Lower leg skin (tissue), 4 donors: ENCODE measurements around the gene IL17D. TPM values are rescaled to one million over a fixed set of nuclear protein-coding genes. Genes with fewer than 3 reads are reported as not detected.

Source experiments
- DNase-seq, 2 donors: peaks; one replicate each; pipeline ENCODE4 v3.0.0-alpha.2; 2019; ENCODE audit warnings: low spot score in 2 of 2
- H3K4me3 ChIP-seq: fragments of 200-600 bp; sonication (generic); 2 replicates; pipeline ENCODE4 v1.5.1; 2017; ENCODE audit warnings: mild to moderate bottlenecking, low read depth; ENCODE audit not compliant: poor library complexity, severe bottlenecking
- POLR2A ChIP-seq, 2 donors: fragments of 450-650 bp; IDR thresholded peaks; one replicate each; pipeline ENCODE4 v1.6.1; 2016 to 2017; ENCODE audit warnings: antibody characterized with exemption in 2 of 2, mild to moderate bottlenecking in 1 of 2, moderate library complexity in 1 of 2
- WGBS, 2 donors: methylation state at CpG; one replicate each; pipeline ENCODE4 v1.1.5; 2018; 5-methylcytosine and 5-hydroxymethylcytosine counted together
- intact Hi-C: fragments of 100-400 bp; cut with DNase I; formaldehyde crosslinking; loops from one replicate; pipeline ENCODE4 v1.15.0; 2023; ENCODE audit warnings: low total_unique reads
- total RNA-seq, 4 donors: library from RNA; depleted of rRNA; stranded (reverse); fragments of >200 nt; gene quantifications; one replicate each; pipeline ENCODE4 v1.1.0, GENCODE V29; 2016
- TF ChIP-seq, protein P1 (sequence below), 3 donors: fragments of 450-650 bp; IDR thresholded peaks; one replicate each; pipeline ENCODE4 v1.5.1; 2016; ENCODE audit warnings: antibody characterized with exemption in 3 of 3, mild to moderate bottlenecking in 3 of 3, moderate library complexity in 2 of 3

Gene IL17D
- total RNA-seq, 4 donors from 2014 or later: 0.76 to 3.5 (median 1.9) TPM

DNA sequence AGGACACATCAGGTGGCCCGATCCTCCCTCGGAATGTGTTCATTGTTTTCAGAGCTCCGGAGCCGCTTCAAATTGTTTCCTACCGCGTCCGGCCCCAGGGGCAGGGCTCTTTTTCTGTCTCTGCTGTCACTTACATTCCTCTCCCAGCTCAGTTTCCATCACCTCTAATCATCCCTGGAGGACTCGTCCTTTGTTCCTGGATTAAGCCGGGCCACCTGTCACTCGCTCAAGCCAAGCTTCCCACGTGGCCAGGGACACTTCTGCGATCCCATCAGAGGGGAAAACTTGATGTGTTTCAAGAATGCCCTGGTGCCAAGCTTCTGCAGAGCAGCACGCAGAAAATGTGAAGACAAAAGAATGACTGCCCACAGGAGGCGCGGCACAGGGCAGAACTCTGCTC is 13.5 kb downstream of the IL17D start:
- 68 to 74% methylated on average over 15 of the region's 15 CpGs for WGBS, 2 donors
- TF ChIP-seq, protein P1, sequence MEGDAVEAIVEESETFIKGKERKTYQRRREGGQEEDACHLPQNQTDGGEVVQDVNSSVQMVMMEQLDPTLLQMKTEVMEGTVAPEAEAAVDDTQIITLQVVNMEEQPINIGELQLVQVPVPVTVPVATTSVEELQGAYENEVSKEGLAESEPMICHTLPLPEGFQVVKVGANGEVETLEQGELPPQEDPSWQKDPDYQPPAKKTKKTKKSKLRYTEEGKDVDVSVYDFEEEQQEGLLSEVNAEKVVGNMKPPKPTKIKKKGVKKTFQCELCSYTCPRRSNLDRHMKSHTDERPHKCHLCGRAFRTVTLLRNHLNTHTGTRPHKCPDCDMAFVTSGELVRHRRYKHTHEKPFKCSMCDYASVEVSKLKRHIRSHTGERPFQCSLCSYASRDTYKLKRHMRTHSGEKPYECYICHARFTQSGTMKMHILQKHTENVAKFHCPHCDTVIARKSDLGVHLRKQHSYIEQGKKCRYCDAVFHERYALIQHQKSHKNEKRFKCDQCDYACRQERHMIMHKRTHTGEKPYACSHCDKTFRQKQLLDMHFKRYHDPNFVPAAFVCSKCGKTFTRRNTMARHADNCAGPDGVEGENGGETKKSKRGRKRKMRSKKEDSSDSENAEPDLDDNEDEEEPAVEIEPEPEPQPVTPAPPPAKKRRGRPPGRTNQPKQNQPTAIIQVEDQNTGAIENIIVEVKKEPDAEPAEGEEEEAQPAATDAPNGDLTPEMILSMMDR (IDR thresholded peaks at IDR 0.05): no peak
- no peak for TF ChIP-seq POLR2A (IDR thresholded peaks at IDR 0.05)
- DNase-seq: no peak
- no peak overlapping the region for H3K4me3 ChIP-seq
- intact Hi-C loops: loop anchor here (10.0 kb wide), 1 partner anchor 98 kb away; no protein-coding TSS in a partner anchor

DNA sequence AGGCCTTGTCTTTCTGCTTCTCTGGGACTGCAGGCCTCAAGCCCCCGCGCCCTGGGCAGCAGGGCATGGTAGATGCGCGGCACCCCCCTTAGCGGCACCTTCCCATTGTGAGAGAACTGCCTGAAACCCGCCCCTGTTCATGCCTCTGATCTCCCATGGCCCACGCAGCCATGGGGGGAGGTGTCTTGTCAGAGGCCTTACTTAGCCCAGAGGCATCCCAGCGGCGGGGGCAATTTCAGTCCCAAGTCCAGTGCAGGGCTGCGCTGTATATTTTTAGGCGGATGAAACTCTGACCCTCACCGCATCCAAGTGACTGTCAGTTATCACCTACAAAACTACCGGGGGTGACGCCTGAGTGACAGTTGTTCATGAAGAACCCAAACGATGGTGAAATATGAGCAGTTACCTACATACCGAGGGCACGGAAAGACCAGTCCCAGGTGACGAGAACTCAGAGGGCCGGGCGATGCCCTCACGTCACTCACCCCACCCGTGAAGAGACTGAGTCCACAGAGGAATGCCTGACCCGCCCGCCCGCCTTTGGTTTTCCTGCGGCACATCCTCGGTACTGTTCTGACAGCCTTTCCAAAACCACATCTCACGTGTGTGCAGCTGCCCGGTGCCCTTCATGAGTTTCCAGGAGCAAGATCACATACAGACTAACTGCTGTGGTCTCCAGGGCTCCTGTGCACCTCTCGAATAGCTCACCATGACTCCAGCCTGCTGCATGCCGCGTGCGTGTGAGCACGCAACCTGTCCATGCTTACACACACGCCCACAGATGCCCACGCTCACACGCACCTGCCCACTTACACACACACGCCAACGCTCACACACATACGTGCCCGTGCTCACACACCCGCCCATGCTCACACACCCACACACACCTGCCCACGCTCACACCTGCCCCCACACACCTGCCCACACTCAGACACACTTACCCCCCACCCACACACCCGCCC is 14.4 kb downstream of the IL17D start:
- TF ChIP-seq POLR2A (IDR thresholded peaks at IDR 0.05): no peak
- TF ChIP-seq, protein P1 (IDR thresholded peaks at IDR 0.05): no peak
- no peak overlapping the region for H3K4me3 ChIP-seq
- WGBS, 2 donors: 90% methylated on average over 44 of the region's 44 CpGs
- DNase-seq: no peak
- intact Hi-C loops: loop anchor here (10.0 kb wide), 1 partner anchor 97 kb away; no protein-coding TSS in a partner anchor

DNA sequence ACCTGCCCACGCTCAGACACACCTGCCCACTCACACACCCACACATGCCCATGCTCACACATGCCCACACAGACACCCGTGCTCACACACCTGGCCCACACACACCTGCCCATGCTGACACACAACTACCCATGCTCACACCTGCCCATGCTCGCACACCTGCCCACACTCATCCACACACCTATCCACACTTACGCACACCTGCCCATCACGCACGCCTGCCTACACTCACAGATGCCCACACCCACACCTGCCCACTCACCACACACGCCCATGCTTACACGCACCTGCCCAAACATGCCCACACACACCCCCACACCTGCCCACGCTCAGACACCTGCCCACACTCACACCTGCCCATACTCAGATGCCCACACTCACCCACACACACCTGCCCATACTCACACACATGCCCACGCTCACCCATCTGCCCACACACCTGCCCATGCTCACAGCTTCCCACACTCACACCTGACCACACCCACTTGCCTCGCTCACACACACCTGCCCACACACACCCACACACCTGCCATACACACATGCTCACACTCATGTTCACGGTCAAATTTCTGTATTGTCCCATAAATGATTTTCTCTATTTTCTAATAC is 15.6 kb downstream of the IL17D start:
- intact Hi-C loops: loop anchor here (10.0 kb wide), 1 partner anchor 96 kb away; no protein-coding TSS in a partner anchor
- DNase-seq: no peak
- 76 to 87% methylated on average over 12 of the region's 12 CpGs for WGBS, 2 donors
- no peak for TF ChIP-seq POLR2A (IDR thresholded peaks at IDR 0.05)
- TF ChIP-seq, protein P1 (IDR thresholded peaks at IDR 0.05): no peak
- H3K4me3 ChIP-seq: no peak overlapping the region

DNA sequence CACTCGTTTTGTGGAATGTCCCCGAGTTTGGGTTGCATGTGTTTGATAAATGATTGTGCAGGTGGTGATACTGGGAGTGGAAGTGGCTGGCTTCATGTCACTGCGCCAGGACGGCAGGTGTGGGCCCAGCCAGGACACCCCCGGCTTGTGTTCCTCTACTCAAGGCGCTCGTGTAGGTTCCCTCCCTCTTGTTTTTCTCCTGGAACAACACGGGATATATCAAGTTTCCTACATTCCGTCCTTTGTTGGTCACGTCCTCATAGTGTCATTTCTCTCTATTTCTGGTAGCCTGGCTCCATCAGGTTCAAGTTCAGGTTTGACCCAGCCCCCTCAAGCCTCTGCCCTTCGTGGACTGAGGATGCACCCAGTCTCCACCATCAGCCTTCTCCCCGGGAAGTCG is 16.3 kb downstream of the IL17D start:
- intact Hi-C loops: loop anchor here (10.0 kb wide), 1 partner anchor 95 kb away; no protein-coding TSS in a partner anchor

DNA sequence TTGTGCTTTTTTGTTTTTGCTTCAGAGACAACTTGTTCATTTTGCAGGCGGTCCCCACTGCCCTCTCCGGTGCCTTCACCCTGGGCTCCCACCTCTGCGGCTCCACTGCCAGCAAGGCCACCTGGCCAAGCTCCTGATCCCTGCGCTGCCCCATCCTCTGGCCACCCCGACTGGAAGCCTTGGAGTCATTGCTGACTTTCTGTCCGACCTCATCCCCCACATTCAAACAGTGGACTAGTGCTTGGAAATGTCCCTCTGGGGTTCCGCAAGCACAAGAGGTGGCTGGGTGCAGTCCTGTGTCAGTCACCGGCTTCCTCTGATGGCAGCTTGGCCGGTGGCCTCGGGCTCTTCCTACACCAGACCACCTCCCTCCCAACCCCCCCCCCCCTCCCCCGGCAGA is 17.0 kb downstream of the IL17D start:
- WGBS, 2 donors: 84 to 90% methylated on average over 11 of the region's 11 CpGs
- intact Hi-C loops: no loop called here

More for the DNA sequence above, 16.3 kb downstream of the IL17D start:
- TF ChIP-seq, protein P1 (IDR thresholded peaks at IDR 0.05): no peak
- no peak for TF ChIP-seq POLR2A (IDR thresholded peaks at IDR 0.05)
- 80 to 91% methylated on average over 13 of the region's 13 CpGs for WGBS, 2 donors
- no peak for DNase-seq
- no peak overlapping the region for H3K4me3 ChIP-seq

More for the DNA sequence above, 17.0 kb downstream of the IL17D start:
- H3K4me3 ChIP-seq: no peak overlapping the region
- DNase-seq: no peak
- no peak for TF ChIP-seq POLR2A (IDR thresholded peaks at IDR 0.05)
- TF ChIP-seq, protein P1 (IDR thresholded peaks at IDR 0.05): no peak
